ENCODE measurements around the gene RSRP1.

Gene RSRP1

DNA sequence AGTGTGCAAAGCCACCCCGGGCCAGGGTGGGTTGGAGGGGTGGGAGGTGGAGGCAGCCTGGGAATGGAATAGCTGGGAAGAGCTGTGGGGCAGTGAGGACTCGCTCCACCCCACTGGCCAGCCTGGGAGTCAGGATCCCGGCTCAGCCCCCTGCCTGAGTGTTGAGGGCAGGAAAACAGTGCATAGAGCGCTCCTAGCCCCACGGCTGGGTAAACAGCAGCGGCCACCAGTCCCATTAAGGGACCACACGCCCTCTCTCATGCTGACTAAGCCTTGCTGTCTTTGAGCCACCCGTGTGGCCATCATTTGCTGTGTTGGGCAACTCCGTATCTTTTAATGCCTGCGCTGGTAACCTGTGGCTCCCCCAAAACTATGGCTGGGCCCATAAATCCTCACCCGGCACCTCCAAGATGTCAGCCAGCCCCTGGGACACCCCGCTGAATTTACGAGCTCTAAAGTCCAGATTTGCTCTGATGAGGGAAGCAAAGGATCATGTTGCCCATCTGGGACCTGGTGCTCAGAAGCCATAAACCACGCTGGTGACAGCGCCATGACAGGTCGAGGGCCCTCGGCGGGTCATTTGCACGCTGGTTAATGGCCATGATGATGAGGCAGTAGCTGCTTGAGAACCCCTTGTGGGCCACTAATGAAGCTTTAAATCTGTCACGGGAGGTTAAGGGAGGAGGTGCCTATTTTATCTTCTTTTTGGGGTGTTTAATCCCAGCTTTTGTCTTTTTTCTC is 49.8 kb downstream of the RSRP1 start:
- TF ChIP-seq, protein P1, sequence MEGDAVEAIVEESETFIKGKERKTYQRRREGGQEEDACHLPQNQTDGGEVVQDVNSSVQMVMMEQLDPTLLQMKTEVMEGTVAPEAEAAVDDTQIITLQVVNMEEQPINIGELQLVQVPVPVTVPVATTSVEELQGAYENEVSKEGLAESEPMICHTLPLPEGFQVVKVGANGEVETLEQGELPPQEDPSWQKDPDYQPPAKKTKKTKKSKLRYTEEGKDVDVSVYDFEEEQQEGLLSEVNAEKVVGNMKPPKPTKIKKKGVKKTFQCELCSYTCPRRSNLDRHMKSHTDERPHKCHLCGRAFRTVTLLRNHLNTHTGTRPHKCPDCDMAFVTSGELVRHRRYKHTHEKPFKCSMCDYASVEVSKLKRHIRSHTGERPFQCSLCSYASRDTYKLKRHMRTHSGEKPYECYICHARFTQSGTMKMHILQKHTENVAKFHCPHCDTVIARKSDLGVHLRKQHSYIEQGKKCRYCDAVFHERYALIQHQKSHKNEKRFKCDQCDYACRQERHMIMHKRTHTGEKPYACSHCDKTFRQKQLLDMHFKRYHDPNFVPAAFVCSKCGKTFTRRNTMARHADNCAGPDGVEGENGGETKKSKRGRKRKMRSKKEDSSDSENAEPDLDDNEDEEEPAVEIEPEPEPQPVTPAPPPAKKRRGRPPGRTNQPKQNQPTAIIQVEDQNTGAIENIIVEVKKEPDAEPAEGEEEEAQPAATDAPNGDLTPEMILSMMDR (IDR thresholded peaks at IDR 0.05; ENCODE audit: control insufficient read depth, insufficient read depth, low read depth, low read length, missing control alignments): no peak
- no peak overlapping the region for H3K4me3 ChIP-seq (ENCODE audit: control insufficient read depth, low read depth, low read length)
- no peak for DNase-seq (ENCODE audit: low read depth)

DNA sequence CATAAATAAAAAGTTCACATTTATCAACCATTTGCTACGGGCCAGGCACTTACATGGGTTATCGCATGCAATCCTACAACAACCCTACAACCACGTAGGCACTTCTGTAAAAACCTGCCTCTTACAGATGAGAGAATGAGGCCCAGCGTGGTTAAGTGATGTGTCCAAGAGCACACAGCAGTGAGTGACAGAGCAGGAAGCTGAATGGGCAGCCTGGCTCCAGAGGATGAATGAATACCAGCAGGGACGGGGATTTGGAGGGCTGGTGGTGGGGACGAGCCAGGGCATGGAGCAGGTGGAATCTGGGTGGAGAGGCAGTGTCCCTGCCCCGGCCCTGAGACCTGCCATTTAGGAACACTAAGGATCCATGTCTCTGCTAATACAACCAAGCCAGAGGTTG is 50.4 kb downstream of the RSRP1 start:
- TF ChIP-seq, protein P1 (IDR thresholded peaks at IDR 0.05; ENCODE audit: control insufficient read depth, insufficient read depth, low read depth, low read length, missing control alignments): no peak
- no peak for DNase-seq (ENCODE audit: low read depth)
- H3K4me3 ChIP-seq (ENCODE audit: control insufficient read depth, low read depth, low read length): no peak overlapping the region

DNA sequence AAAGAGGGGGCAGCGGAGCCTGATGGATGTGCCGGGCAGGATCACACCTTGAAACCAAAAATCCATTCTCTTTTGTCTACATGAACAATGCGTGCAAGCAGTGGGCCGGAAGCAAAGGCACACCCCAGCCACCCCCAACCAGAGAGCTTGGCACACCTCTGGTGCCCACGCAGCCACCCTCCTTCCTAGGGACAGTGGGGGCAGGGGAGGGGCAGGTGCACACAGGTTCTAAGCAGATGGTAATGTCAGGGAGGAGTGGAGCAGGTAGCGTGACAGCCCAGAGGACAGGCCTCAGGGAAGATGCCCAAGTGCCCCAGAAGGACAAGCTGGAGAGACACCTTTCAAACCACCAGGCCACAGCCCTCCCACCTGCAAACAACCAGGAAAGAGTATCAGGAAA is 51.4 kb downstream of the RSRP1 start:
- no peak for DNase-seq (ENCODE audit: low read depth)
- TF ChIP-seq, protein P1 (IDR thresholded peaks at IDR 0.05; ENCODE audit: control insufficient read depth, insufficient read depth, low read depth, low read length, missing control alignments): no peak
- no peak overlapping the region for H3K4me3 ChIP-seq (ENCODE audit: control insufficient read depth, low read depth, low read length)

DNA sequence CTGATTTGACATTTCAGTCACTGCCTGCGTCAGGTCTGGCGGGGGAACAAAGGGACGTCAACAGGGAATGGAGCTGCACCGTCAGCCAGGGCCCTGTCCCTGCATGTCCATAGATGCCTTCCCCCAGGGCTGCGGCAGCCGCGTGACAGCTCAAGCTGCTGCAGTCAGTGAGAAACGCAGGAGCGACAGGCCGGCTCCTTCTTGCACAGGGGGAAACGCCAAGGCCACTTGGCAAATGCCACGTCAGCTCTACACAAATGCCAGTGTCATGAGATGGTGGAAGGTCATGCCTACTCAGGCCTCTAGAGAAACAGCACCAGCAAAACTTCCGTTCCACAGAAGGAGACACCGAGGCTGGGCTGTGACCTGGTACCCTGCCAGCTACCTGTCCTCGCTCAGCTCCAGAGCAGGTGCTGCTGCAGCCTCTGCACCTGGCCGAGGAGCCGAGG is 52.7 kb downstream of the RSRP1 start:
- TF ChIP-seq, protein P1 (IDR thresholded peaks at IDR 0.05; ENCODE audit: control insufficient read depth, insufficient read depth, low read depth, low read length, missing control alignments): no peak
- no peak for DNase-seq (ENCODE audit: low read depth)
- H3K4me3 ChIP-seq (ENCODE audit: control insufficient read depth, low read depth, low read length): no peak overlapping the region

DNA sequence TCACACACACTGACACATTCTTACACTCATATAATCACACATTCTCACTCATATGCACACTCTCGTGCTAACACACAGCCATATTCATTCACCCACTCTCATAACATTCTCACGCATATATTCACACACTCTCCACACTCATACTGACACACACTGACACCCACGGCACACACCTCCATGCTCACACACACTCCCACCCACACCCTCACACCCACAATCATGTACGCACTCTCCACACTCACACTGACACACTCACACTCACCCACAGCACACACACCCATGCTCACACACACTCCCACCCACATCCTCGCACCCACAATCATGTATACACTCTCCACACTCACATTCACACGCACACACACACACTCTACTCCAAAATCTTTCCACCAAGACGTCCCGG is 53.2 kb downstream of the RSRP1 start:
- DNase-seq (ENCODE audit: low read depth): no peak
- no peak overlapping the region for H3K4me3 ChIP-seq (ENCODE audit: control insufficient read depth, low read depth, low read length)
- TF ChIP-seq, protein P1 (IDR thresholded peaks at IDR 0.05; ENCODE audit: control insufficient read depth, insufficient read depth, low read depth, low read length, missing control alignments): no peak

DNA sequence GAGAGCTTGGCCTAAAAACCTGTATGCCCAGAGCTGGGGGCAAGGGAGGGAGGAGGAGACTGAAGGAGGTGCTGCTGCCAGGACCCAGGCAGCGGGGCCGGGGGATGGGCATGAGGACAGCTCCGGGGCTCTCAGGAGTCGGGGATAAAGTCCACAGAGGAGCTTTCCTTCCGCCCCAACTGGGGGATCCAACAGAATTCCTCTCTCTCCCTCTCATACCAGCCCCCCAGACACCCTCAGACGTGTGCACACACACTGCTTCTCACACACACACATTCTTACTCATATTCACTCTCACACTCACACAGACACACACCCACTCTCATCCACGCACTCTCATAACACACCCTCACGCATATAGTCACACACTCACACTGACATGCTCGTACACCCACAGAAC is 54.0 kb downstream of the RSRP1 start:
- H3K4me3 ChIP-seq (ENCODE audit: control insufficient read depth, low read depth, low read length): no peak overlapping the region
- DNase-seq (ENCODE audit: low read depth): no peak
- TF ChIP-seq, protein P1 (IDR thresholded peaks at IDR 0.05; ENCODE audit: control insufficient read depth, insufficient read depth, low read depth, low read length, missing control alignments): no peak

Data from AG09309 (cell line).